ENCODE data around the gene NOL12.
A peak's percentile ranks its signal among the peaks of the same experiment; 100 is the strongest.
"Not testable (repeated sequence)": the region's sequence is repeated elsewhere in the genome, so short reads cannot be mapped to it uniquely, and the experiment has no call there.

Gene NOL12

GRCh38 chr22:37686002-37686982 lies at the start of gene NOL12:
Gene NOL12 (plus strand): TSS chr22:37686343. CDS start chr22:37686393, 50 bp downstream.
- peak; percentile 91 for DNase-seq

DNA sequence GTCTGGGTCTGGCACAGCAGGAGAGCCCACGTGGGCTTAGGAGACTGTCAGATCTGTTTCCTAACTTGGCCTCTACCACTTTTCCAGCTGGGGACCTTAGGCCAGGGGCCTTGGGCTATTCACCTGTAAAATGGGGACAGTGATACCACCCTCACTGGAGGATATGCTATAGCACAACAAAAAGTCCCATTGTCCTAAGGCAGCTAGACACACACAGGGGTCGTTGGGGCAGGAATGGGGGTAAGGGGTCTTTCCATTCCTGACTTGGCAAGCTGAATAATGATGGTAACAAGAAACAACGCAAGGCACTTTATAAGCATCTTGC lies 49.2 kb upstream of the NOL12 start:
- DNase-seq = no peak

GRCh38 chr22:37638391-37639069 lies 47.6 kb upstream of the NOL12 start:
- DNase-seq = no peak

- DNase-seq = no peak
These were observed 46.9 kb upstream of the NOL12 start, which contains the start of gene SH3BP1 for GRCh38 chr22:37639070-37639760. Gene SH3BP1 (plus strand): TSS chr22:37639669. CDS start chr22:37639788, 119 bp downstream.

DNA sequence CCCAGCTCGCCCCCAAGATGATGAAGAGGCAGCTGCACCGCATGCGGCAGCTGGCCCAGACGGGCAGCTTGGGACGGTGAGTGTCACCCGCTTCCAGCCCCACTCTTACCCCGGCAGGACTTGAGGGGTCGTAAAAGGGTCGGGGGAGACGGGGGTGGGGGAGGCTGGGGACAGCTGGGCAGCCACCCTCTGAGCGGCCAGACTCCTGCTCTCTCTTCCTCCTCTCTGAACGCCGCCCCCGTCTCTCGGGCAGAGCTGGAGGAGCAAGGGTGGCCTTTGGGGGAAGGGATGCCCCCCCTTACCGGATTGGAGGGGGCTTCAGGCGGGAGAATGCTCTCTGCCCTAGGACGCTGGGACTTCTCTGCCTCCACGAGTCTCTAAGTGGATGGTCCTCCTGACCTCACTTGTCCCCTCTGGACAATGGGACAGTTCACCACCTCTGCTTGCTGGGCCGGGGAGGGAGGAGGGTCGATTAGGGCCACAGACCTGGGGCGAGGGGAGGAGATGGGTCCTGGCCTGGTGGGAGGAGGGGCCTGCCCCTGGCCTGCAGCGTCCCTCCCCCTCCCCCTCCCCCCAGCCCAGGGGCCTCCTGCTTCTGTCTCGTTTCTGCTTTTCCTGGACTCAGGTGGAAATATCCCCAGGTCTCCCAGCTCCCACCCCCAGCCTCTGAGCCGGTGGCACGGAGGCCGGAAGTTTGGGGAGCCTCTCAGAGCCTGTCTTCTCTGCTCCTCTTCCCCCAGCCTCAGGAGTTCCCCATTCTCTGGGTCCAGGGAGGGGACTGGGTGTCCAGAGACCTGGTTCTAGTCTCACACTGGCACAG lies 46.2 kb upstream of the NOL12 start:
- DNase-seq = no peak

- DNase-seq = no peak
These were observed 45.3 kb upstream of the NOL12 start for GRCh38 chr22:37640591-37641560.

DNA sequence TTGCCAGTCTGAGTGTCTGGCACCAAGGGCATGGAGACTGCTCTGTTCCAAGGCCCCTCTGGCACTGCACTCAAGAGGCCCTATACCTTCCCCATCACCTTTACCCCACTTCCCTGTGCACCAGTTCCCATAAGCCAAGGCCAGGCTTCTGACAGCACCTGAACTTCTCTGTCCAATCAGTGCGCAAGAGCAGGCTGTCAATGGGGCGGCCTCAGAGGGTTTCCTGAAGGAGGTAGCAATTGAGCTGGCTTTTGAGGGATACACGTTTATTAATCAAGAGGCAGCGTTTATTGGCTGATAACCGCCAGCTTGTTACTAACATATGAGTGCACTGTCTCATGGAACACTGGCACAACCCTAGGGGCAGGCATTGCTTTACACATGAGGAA lies 44.6 kb upstream of the NOL12 start:
- no peak for DNase-seq

GRCh38 chr22:37643225-37643847 lies 42.8 kb upstream of the NOL12 start:
- DNase-seq = peak; percentile 84

DNA sequence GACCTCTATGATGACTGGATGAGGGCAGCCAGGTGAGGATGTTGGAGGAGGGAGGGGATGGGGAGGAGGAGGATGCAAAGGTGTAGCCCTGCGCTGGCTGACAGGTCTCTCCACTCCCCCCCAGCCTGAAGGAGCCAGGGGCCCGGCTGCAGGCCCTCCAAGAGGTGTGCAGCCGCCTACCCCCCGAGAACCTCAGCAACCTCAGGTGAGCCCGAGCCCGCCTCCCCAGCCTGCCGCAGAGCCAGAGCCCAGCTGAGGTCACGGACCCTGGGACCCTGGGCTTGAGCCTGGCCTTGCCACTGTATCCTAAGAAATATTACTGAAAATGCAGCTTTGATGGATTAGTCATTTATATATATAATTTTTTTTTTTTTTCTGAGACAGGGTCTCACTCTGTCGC lies 38.8 kb upstream of the NOL12 start:
- no peak for DNase-seq

GRCh38 chr22:37647928-37648327 lies 38.2 kb upstream of the NOL12 start:
- DNase-seq = no peak

DNA sequence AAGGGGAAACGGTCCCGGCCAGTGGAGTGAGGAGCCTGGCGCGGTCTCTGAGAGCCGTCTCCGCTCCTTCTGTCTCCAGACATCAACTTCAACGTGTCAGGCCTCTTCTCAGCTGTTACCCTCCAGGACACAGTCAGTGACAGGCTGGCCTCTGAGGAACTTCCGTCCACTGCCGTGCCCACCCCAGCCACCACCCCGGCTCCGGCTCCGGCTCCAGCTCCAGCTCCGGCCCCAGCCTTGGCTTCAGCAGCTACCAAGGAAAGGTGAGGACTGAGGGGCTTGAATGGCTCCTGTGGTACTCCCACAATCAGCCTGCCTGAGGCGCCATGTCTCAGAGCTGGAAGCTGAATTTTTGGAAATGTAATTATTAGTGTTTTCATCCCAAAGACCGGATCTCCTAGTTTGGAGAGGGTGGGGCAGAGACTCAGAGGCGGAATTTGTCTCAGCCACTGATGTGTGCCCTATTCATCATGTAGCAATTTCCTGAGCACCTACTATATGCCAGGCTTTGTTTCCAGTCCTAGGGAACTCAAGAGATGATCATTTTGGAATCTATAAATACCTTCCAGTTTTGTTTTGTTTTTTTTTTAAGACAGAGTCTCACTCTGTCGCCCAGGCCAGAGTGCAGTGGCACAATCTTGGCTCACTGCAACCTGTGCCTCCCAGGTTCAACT lies 35.5 kb upstream of the NOL12 start:
- no peak for DNase-seq

GRCh38 chr22:37654563-37655251 lies 31.4 kb upstream of the NOL12 start:
- no peak for DNase-seq

DNA sequence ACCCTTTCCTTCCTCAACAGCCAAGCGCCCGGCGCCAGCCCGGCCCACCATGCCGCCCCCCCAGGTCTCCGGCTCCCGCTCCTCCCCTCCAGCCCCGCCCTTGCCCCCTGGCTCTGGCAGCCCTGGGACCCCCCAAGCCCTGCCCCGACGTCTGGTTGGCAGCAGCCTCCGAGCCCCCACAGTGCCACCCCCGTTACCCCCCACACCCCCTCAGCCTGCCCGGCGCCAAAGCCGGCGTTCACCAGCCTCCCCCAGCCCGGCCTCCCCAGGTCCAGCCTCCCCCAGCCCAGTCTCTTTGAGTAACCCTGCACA lies 30.9 kb upstream of the NOL12 start:
- DNase-seq = no peak

GRCh38 chr22:37656583-37656982 lies 29.6 kb upstream of the NOL12 start:
- DNase-seq = not testable (repeated sequence)

GRCh38 chr22:37657590-37658132 lies 28.5 kb upstream of the NOL12 start:
- DNase-seq = peak; percentile 21

DNA sequence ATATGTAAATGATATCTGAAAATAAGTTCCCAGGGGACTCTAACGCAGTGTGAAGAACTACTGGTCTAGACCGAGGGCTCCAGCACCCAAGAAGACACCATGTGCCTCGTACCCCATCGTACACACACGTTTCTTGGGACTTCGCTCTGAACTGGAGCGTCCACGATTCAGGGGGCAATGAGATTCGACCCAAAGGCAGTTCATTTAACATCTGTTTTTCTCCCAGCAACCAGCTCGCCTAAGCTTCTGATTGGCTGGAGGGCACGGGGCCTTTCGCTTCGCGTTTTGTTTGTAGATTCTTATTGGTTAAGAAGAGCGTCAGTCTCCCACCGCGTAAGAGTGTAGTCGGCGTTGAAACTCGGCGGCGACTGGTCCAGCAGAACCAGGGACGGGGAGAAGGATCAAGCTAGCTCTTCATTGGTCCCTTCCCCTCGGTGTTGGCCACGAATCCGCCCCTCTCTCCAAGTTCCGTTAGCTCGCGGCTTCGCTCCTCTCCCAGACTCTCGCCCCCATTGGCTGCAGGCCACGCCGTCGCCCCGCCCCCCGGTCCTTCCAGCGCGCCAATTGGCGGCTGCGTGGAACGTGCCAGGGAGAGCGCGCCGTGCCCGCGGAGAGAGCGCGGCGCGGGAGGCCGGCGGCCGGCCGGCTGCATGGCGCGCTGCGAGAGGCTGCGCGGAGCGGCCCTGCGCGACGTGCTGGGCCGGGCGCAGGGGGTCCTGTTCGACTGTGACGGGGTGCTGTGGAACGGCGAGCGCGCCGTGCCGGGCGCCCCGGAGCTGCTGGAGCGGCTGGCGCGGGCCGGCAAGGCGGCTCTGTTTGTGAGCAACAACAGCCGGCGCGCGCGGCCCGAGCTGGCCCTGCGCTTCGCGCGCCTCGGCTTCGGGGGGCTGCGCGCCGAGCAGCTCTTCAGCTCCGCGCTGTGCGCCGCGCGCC lies 27.7 kb upstream of the NOL12 start, which contains the start of gene PDXP:
TSS of gene PDXP (plus strand) at position 591 of the 933 bp plus-strand sequence. CDS start at position 651, 60 bp downstream.
- DNase-seq = peak; percentile 99

- no peak for DNase-seq
These were observed 26.9 kb upstream of the NOL12 start for GRCh38 chr22:37659066-37659896.
